GM18505 (cell line): ENCODE measurements around the gene SLC17A2.

ENCODE experiments used
- ATAC-seq: cut with Tn5 transposase; IDR thresholded peaks from one replicate; pipeline ENCODE4 v1.9.1; 2021; ENCODE audit not compliant: unreplicated experiment
- POLR2A ChIP-seq: IDR thresholded peaks from 4 replicates; pipeline ENCODE4 v1.6.1; 2011; ENCODE audit warnings: borderline replicate concordance; ENCODE audit not compliant: insufficient read depth, insufficient read length; ENCODE audit errors: extremely low read depth

The SLC17A2 gene

GRCh38 chr6:25930532-25931410 lies at the start of gene SLC17A2:
Gene SLC17A2 (minus strand): TSS chr6:25930691. CDS start chr6:25925796, 4,895 bp downstream.
- no peak for ATAC-seq
- no peak for TF ChIP-seq POLR2A

- no peak for TF ChIP-seq POLR2A
- ATAC-seq, result no peak
Observed at GRCh38 chr6:25975923-25976560, 45.6 kb upstream of the SLC17A2 start.

GRCh38 chr6:25973923-25974555 lies 43.5 kb upstream of the SLC17A2 start:
- TF ChIP-seq POLR2A, result no peak
- no peak for ATAC-seq

- no peak for ATAC-seq
- TF ChIP-seq POLR2A, result no peak
Observed at GRCh38 chr6:25972902-25973301, 42.4 kb upstream of the SLC17A2 start.

- no peak for TF ChIP-seq POLR2A
- no peak for ATAC-seq
Observed at GRCh38 chr6:25972128-25972527, 41.6 kb upstream of the SLC17A2 start.

- TF ChIP-seq POLR2A, result no peak
- no peak for ATAC-seq
Observed at GRCh38 chr6:25971187-25971821, 40.8 kb upstream of the SLC17A2 start.

- no peak for TF ChIP-seq POLR2A
- no peak for ATAC-seq
Observed at GRCh38 chr6:25968769-25969168, 38.3 kb upstream of the SLC17A2 start.

- no peak for ATAC-seq
- no peak for TF ChIP-seq POLR2A
Observed at GRCh38 chr6:25966711-25967110, 36.2 kb upstream of the SLC17A2 start.

- no peak for ATAC-seq
- no peak for TF ChIP-seq POLR2A
Observed at GRCh38 chr6:25965058-25965457, 34.6 kb upstream of the SLC17A2 start.

GRCh38 chr6:25963426-25964123 lies 33.1 kb upstream of the SLC17A2 start:
- no peak for ATAC-seq
- TF ChIP-seq POLR2A, result no peak

- peak; percentile 63 for ATAC-seq
- peak; percentile 92 for TF ChIP-seq POLR2A
Observed at GRCh38 chr6:25962149-25963127, 31.9 kb upstream of the SLC17A2 start, which contains the start of gene TRIM38. Gene TRIM38 (plus strand): TSS chr6:25962802. CDS start chr6:25966523, 3,721 bp downstream.
